ENCODE measurements around the gene ADGRF1. TPM values are rescaled to one million over a fixed set of nuclear protein-coding genes. Genes with fewer than 3 reads are reported as not detected.

Gene ADGRF1
- polyA plus RNA-seq, 1 experiment, result not detected

DNA sequence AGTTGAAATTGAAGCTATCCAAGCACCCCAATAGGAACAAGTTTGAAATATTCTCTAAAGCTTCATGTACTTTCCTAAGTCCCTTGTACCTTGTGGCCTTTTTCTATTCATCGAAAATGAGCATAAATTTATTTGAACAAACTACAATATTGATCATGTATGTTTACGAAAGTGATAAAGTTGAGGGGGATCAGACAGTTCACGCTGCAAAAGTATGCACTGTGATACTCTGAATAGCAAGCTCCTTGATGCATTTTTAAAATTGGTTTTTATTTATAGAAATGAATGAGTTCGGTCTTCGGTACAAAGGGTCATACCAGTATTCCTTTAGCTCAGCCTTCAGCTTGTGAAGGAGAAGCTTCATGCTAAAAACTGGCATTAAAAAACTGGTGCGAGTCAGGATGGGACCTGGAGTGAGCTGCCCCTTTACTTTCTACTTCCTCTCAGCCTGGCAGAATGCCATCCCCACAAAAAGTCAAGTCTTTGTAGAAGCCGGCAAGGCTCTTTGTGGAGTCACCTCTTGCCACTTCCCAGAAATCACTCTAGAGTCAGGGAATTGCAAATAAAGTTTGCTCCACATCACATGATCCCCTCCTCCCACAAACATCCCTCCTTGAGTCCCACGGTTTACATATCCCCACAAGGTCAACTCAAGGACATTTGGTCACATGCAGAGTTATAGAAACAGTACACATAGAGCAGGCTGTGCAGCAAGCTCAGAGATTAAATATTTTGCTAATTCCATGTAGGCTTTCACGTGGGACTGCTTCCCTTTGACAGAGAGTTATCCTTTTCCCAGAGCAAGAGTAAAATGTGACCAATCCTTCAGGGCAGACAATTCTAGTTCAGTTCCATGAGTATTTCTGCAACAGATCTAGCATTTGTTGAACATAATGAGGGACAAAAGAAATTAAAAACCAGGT, 34.6 kb upstream of the ADGRF1 start:
- no peaks in the 10 kb centered on the region for H3K36me3 ChIP-seq (ENCODE audit: control insufficient read depth, insufficient read depth, low read length)
- CTCF ChIA-PET, result no interaction called here
- POLR2A ChIA-PET, result no interaction called here
- peaks cover 11% of the 10 kb centered on the region for H3K27me3 ChIP-seq (ENCODE audit: control insufficient read depth, insufficient read depth, low read length)
- no peak overlapping the region for H3K4me3 ChIP-seq (ENCODE audit: low read depth, low read length)
- DNase-seq (ENCODE audit: low read depth), result no peak
- TF ChIP-seq, protein P1, sequence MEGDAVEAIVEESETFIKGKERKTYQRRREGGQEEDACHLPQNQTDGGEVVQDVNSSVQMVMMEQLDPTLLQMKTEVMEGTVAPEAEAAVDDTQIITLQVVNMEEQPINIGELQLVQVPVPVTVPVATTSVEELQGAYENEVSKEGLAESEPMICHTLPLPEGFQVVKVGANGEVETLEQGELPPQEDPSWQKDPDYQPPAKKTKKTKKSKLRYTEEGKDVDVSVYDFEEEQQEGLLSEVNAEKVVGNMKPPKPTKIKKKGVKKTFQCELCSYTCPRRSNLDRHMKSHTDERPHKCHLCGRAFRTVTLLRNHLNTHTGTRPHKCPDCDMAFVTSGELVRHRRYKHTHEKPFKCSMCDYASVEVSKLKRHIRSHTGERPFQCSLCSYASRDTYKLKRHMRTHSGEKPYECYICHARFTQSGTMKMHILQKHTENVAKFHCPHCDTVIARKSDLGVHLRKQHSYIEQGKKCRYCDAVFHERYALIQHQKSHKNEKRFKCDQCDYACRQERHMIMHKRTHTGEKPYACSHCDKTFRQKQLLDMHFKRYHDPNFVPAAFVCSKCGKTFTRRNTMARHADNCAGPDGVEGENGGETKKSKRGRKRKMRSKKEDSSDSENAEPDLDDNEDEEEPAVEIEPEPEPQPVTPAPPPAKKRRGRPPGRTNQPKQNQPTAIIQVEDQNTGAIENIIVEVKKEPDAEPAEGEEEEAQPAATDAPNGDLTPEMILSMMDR (IDR thresholded peaks at IDR 0.05; ENCODE audit: insufficient read depth, low read depth, low read length), result no peak

DNA sequence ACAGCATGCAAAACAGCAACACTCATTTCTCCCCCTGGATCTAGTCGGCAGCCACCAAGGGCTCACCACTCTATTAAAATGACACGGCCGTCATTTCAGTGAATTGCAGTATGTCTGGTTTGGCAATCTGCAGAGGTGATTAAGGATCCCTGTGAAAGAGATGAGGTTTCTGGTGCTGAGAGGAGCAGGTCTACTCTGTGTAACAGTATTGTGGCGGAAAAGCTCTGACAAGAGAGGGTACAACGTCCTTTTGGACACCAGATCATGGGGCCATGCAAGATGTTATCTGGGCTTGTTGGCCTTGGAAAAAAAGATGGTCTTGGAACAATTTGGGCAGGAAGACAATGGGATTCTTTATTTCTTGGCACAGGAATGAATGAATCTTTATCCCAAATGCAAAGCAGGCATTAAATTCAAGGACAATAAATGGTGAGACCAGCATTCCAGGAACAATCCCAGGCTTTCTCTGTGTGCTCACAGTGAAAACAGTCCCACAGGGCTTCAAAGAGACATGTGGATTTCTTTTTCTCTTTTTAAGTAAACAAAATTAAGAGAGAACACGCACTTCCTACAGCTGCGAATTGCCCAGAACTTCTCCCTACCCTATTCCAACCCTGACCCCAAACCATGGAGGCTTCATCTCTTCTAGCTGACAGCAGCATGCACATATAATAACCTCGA, 33.7 kb upstream of the ADGRF1 start:
- DNase-seq (ENCODE audit: low read depth), result no peak
- ChIA-PET CTCF (no interaction called here), POLR2A (no interaction called here)
- H3K36me3 ChIP-seq (ENCODE audit: control insufficient read depth, insufficient read depth, low read length), result no peaks in the 10 kb centered on the region
- TF ChIP-seq, protein P1 (IDR thresholded peaks at IDR 0.05; ENCODE audit: insufficient read depth, low read depth, low read length), result no peak
- peaks cover 10% of the 10 kb centered on the region for H3K27me3 ChIP-seq (ENCODE audit: control insufficient read depth, insufficient read depth, low read length)
- H3K4me3 ChIP-seq (ENCODE audit: low read depth, low read length), result no peak overlapping the region

DNA sequence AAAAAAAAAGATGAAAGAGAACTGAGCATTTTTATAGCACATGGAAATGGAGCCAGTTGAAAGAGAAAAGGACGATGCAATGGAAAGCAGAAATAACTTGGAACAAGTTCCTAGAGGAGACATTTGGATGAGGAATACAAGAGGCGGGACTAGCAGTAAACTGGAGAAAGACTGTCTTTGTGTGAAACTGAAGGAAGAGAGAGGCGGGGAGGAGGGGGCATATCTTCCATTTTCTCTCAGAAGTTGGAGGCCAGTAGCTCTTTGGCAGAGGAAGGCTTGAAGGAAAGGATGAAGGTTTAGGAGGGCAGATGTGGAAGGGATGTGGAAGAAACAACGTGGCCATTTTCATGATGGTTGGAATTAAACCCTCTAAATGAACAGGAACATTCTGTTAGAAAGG, 33.0 kb upstream of the ADGRF1 start:
- H3K4me3 ChIP-seq (ENCODE audit: low read depth, low read length), result no peak overlapping the region
- ChIA-PET POLR2A (no interaction called here), CTCF (no interaction called here)
- DNase-seq (ENCODE audit: low read depth), result no peak
- TF ChIP-seq, protein P1 (IDR thresholded peaks at IDR 0.05; ENCODE audit: insufficient read depth, low read depth, low read length), result no peak
- H3K27me3 ChIP-seq (ENCODE audit: control insufficient read depth, insufficient read depth, low read length), result peaks cover 10% of the 10 kb centered on the region
- no peaks in the 10 kb centered on the region for H3K36me3 ChIP-seq (ENCODE audit: control insufficient read depth, insufficient read depth, low read length)

DNA sequence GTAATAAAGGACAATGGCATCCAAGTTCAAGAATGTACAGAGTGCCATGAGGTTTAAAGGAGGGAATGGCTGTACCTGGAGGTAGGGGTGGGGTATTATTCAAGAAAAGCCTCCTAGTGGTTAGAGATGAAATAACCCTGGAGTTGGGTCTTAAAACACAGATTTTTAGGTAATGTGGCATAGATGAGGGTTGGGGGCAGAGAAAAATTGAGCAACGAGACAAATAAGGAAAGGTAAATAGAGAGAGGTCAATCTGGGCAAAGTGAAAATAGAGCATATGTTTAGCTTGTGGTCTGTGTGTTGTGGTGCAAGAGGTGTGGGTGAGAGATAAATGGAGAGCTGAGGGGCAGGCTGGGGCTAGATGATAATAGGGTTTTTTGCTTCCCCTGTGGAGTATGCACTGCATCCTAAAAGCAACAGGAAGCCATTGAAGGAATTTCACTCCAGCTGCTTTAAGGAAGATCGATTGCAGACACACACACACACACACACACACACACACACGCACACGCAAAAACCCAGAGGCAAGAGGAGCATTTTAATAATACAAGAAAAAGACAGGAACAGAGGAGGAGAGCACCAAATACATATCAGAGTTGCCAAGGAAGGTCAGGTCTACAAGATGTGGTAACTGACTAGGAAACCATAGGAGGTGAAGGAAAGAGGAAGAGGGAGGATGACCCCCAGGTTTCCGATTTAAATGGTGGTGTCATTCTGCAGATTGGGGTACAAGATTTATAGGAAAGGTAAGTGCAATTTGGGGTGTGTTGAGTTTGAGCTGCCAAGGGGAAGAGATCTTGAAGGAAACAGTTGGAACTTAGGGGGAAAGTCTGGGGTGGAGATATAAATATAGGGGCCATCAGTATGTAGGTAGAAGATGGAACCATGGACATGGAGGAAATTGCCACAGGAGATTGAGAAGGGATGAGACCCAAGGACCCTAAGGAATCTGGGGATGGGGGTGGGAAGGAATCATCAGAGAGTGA, 31.3 kb upstream of the ADGRF1 start:
- no peak overlapping the region for H3K4me3 ChIP-seq (ENCODE audit: low read depth, low read length)
- peaks cover 7% of the 10 kb centered on the region for H3K27me3 ChIP-seq (ENCODE audit: control insufficient read depth, insufficient read depth, low read length)
- ChIA-PET CTCF (interaction anchor here (1.0 to 1.3 kb wide), 4 partner anchors 12 to 225 kb away, joined by 3 to 5 read pairs (median 4); no protein-coding TSS in a partner anchor), POLR2A (no interaction called here)
- TF ChIP-seq, protein P1 (IDR thresholded peaks at IDR 0.05; ENCODE audit: insufficient read depth, low read depth, low read length), result peak; percentile 17; the same call in 1 of the 2 replicates
- H3K36me3 ChIP-seq (ENCODE audit: control insufficient read depth, insufficient read depth, low read length), result no peaks in the 10 kb centered on the region
- no peak for DNase-seq (ENCODE audit: low read depth)
